Hematopoietic multipotent progenitor cell (in vitro differentiated cells): ENCODE results near the gene ARHGAP15. TPM values are rescaled to one million over a fixed set of nuclear protein-coding genes. Genes with fewer than 3 reads are reported as not detected.

Source experiments
- DNase-seq, 3 donors: peaks; one replicate each; pipeline ENCODE4 v3.0.0-alpha.2; 2011 to 2015; ENCODE audit warnings: low read depth in 2 of 3, low spot score in 2 of 3
- total RNA-seq: library from RNA; depleted of rRNA; stranded (reverse); fragments of >200 nt; gene quantifications from one replicate; pipeline ENCODE4 v1.2.3, GENCODE V29; 2012

The ARHGAP15 gene
- total RNA-seq, 1 donor = 77.3 TPM

- no peak for DNase-seq
Observed at GRCh38 chr2:143604566-143604959, 475.3 kb downstream of the ARHGAP15 start.

- DNase-seq = no peak
Observed at GRCh38 chr2:143607231-143608062, 478.2 kb downstream of the ARHGAP15 start.

GRCh38 chr2:143608063-143608423 is 478.8 kb downstream of the ARHGAP15 start:
- no peak for DNase-seq

GRCh38 chr2:143608758-143609157 is 479.5 kb downstream of the ARHGAP15 start:
- no peak for DNase-seq

- DNase-seq = no peak
Observed at GRCh38 chr2:143611336-143611735, 482.1 kb downstream of the ARHGAP15 start.

- no peak for DNase-seq
Observed at GRCh38 chr2:143615562-143615961, 486.3 kb downstream of the ARHGAP15 start.

- peak in 1 of 3 donors; percentile 7 for DNase-seq
Observed at GRCh38 chr2:143616452-143616851, 487.2 kb downstream of the ARHGAP15 start.

- no peak for DNase-seq
Observed at GRCh38 chr2:143617803-143618415, 488.7 kb downstream of the ARHGAP15 start.

- DNase-seq = no peak
Observed at GRCh38 chr2:143622106-143622505, 492.9 kb downstream of the ARHGAP15 start.

- DNase-seq = peak in 2 of 3 donors; percentile 5 to 39
Observed at GRCh38 chr2:143623231-143623908, 494.2 kb downstream of the ARHGAP15 start.

- no peak for DNase-seq
Observed at GRCh38 chr2:143623909-143624260, 494.7 kb downstream of the ARHGAP15 start.

- DNase-seq = no peak
Observed at GRCh38 chr2:143629340-143629739, 500.1 kb downstream of the ARHGAP15 start.

- no peak for DNase-seq
Observed at GRCh38 chr2:143632751-143633374, 503.6 kb downstream of the ARHGAP15 start.

GRCh38 chr2:143633419-143633818 is 504.2 kb downstream of the ARHGAP15 start:
- no peak for DNase-seq

GRCh38 chr2:143635302-143635701 is 506.1 kb downstream of the ARHGAP15 start:
- no peak for DNase-seq

GRCh38 chr2:143635936-143636335 is 506.7 kb downstream of the ARHGAP15 start:
- no peak for DNase-seq

- DNase-seq = no peak
Observed at GRCh38 chr2:143640826-143641225, 511.6 kb downstream of the ARHGAP15 start.

- DNase-seq = no peak
Observed at GRCh38 chr2:143645921-143646645, 516.9 kb downstream of the ARHGAP15 start.

- DNase-seq = no peak
Observed at GRCh38 chr2:143649226-143649740, 520.1 kb downstream of the ARHGAP15 start.

- no peak for DNase-seq
Observed at GRCh38 chr2:143652692-143653091, 523.5 kb downstream of the ARHGAP15 start.
